Neuronal stem cell (in vitro differentiated cells): ENCODE data around the gene GRIP1.

Source experiments
- DNase-seq: peaks from one replicate; pipeline ENCODE4 v3.0.0-alpha.2; 2013; ENCODE audit warnings: low spot score
- H2AFZ ChIP-seq: one replicate; pipeline ENCODE4 v1.6.1; 2013; ENCODE audit warnings: mild to moderate bottlenecking, low read length, inconsistent platforms
- H2AK5ac ChIP-seq: 2 replicates; pipeline ENCODE4 v1.6.1; 2013; ENCODE audit warnings: low read depth, mild to moderate bottlenecking, inconsistent platforms, low read length, moderate library complexity, mixed read lengths
- H2BK120ac ChIP-seq: 2 replicates; pipeline ENCODE4 v1.6.1; 2013; ENCODE audit warnings: low read depth, mild to moderate bottlenecking, inconsistent platforms, low read length, moderate library complexity, mixed read lengths
- H2BK12ac ChIP-seq: one replicate; pipeline ENCODE4 v1.6.1; 2013; ENCODE audit warnings: low read length, inconsistent platforms
- H2BK15ac ChIP-seq: 2 replicates; pipeline ENCODE4 v1.6.1; 2013; ENCODE audit warnings: mild to moderate bottlenecking, low read length, inconsistent platforms, mixed read lengths
- H2BK5ac ChIP-seq: one replicate; pipeline ENCODE4 v1.6.1; 2013; ENCODE audit warnings: inconsistent platforms, mild to moderate bottlenecking, low read length, moderate library complexity
- H3K14ac ChIP-seq: one replicate; pipeline ENCODE4 v1.6.1; 2013; ENCODE audit warnings: low read length, inconsistent platforms
- H3K18ac ChIP-seq: 2 replicates; pipeline ENCODE4 v1.6.1; 2013; ENCODE audit warnings: low read length, inconsistent platforms
- H3K23ac ChIP-seq: 2 replicates; pipeline ENCODE4 v1.6.1; 2013; ENCODE audit warnings: low read depth, mild to moderate bottlenecking, mixed read lengths, low read length, inconsistent platforms; ENCODE audit not compliant: poor library complexity
- H3K27ac ChIP-seq: replicated peaks from 3 replicates; pipeline ENCODE4 v1.5.1; 2013; ENCODE audit warnings: low read length, inconsistent platforms
- H3K27me3 ChIP-seq, 3 experiments: 2 replicates each; pipeline ENCODE4 v1.6.1; 2013; ENCODE audit warnings: low read length in 3 of 3, mild to moderate bottlenecking in 2 of 3, inconsistent platforms in 1 of 3, low read depth in 1 of 3, mixed read lengths in 1 of 3, moderate library complexity in 1 of 3; ENCODE audit not compliant: control insufficient read depth in 3 of 3, insufficient read depth in 3 of 3
- H3K36me3 ChIP-seq, 2 donors: replicated peaks in 1 of 2; 2 replicates each; pipeline ENCODE4 v1.6.1; 2013; ENCODE audit warnings: low read length in 2 of 2; ENCODE audit not compliant: control insufficient read depth in 2 of 2, insufficient read depth in 2 of 2
- H3K4ac ChIP-seq: 2 replicates; pipeline ENCODE4 v1.6.1; 2013; ENCODE audit warnings: inconsistent platforms, mild to moderate bottlenecking, low read length, moderate library complexity
- H3K4me1 ChIP-seq, 2 donors: 1 replicate in 1 of 2; 2 replicates in 1 of 2; pipeline ENCODE4 v1.6.1; 2013; ENCODE audit warnings: low read length in 2 of 2, low read depth in 1 of 2; ENCODE audit not compliant: control insufficient read depth in 2 of 2, insufficient read depth in 1 of 2
- H3K4me2 ChIP-seq: one replicate; pipeline ENCODE4 v1.6.1; 2013; ENCODE audit warnings: mild to moderate bottlenecking, low read length, inconsistent platforms; ENCODE audit not compliant: insufficient read depth, poor library complexity, severe bottlenecking
- H3K4me3 ChIP-seq, 2 donors: 2 replicates each; pipeline ENCODE4 v1.5.1; 2013; ENCODE audit warnings: low read length in 2 of 2, mild to moderate bottlenecking in 2 of 2, inconsistent platforms in 1 of 2, moderate library complexity in 1 of 2
- H3K79me1 ChIP-seq: one replicate; pipeline ENCODE4 v1.6.1; 2013; ENCODE audit warnings: low read depth, mild to moderate bottlenecking, inconsistent platforms, low read length, moderate library complexity
- H3K9ac ChIP-seq: one replicate; pipeline ENCODE4 v1.6.1; 2013; ENCODE audit warnings: mild to moderate bottlenecking, low read depth, low read length, inconsistent platforms; ENCODE audit not compliant: poor library complexity
- H3K9me3 ChIP-seq, 2 donors: replicated peaks in 1 of 2; 2 replicates each; pipeline versions ENCODE3 to v1.6.1; 2013; ENCODE audit warnings: low read length in 2 of 2, mild to moderate bottlenecking in 2 of 2, inconsistent platforms in 1 of 2, low read depth in 1 of 2, mixed read lengths in 1 of 2, moderate library complexity in 1 of 2; ENCODE audit not compliant: control insufficient read depth in 2 of 2, insufficient read depth in 1 of 2
- H4K8ac ChIP-seq: one replicate; pipeline ENCODE4 v1.6.1; 2013; ENCODE audit warnings: low read depth, mild to moderate bottlenecking, inconsistent platforms, low read length, moderate library complexity
- H4K91ac ChIP-seq: one replicate; pipeline ENCODE4 v1.6.1; 2013; ENCODE audit warnings: low read length, low read depth, mild to moderate bottlenecking, inconsistent platforms; ENCODE audit not compliant: poor library complexity
- WGBS, 2 donors: extraction: QIAGEN DNeasy Blood & Tissue Kit; methylation state at CpG; one replicate each; pipeline ENCODE4 v1.1.7; 2013; ENCODE audit warnings: missing lambda C conversion rate in 2 of 2, mixed read lengths in 1 of 2; ENCODE audit not compliant: insufficient read length in 2 of 2, insufficient replicate concordance in 1 of 2; ENCODE audit errors: extremely low coverage in 2 of 2; 5-methylcytosine and 5-hydroxymethylcytosine counted together

GRIP1 gene

GRCh38 chr12:66647034-66647691, 31.7 kb downstream of the GRIP1 start:
- Histone ChIP-seq H3K36me3 (no peaks in the 10 kb centered on the region), H2AK5ac (no peak overlapping the region), H3K9ac (no peak overlapping the region), H3K14ac (no peak overlapping the region), H4K8ac (no peak overlapping the region), H3K4ac (no peak overlapping the region), H3K4me2 (no peak overlapping the region), H3K27me3 (no peaks in the 10 kb centered on the region), H2AFZ (no peak overlapping the region), H3K4me3 (no peak overlapping the region), H2BK120ac (no peak overlapping the region), H3K79me1 (no peaks in the 10 kb centered on the region), H3K18ac (no peak overlapping the region), H3K23ac (no peak overlapping the region), H2BK12ac (no peak overlapping the region), H3K4me1 (peaks cover 0 to 5% of the 10 kb centered on the region in 2 donors), H3K27ac (no peak overlapping the region), H2BK5ac (no peak overlapping the region), H2BK15ac (no peak overlapping the region), H4K91ac (no peak overlapping the region), H3K9me3 (peaks cover 0 to 2% of the 10 kb centered on the region in 2 donors)
- no CpG with 5 or more reads among the region's 5 CpGs for WGBS, 2 donors
- no peak for DNase-seq

GRCh38 chr12:66644151-66644550, 34.7 kb downstream of the GRIP1 start:
- no peak overlapping the region for H3K18ac ChIP-seq
- peaks cover 0 to 2% of the 10 kb centered on the region in 2 donors for H3K9me3 ChIP-seq
- H3K79me1 ChIP-seq, result no peaks in the 10 kb centered on the region
- H2AK5ac ChIP-seq, result no peak overlapping the region
- DNase-seq, result no peak
- H3K14ac ChIP-seq, result no peak overlapping the region
- H2BK15ac ChIP-seq, result no peak overlapping the region
- no peak overlapping the region for H2BK5ac ChIP-seq
- H2AFZ ChIP-seq, result no peak overlapping the region
- no peak overlapping the region for H3K27ac ChIP-seq
- no CpG with 5 or more reads among the region's 1 CpG for WGBS, 2 donors
- H4K91ac ChIP-seq, result no peak overlapping the region
- no peak overlapping the region for H2BK120ac ChIP-seq
- no peak overlapping the region for H3K4ac ChIP-seq
- H3K4me1 ChIP-seq, result no peaks in the 10 kb centered on the region
- H2BK12ac ChIP-seq, result no peak overlapping the region
- H4K8ac ChIP-seq, result no peak overlapping the region
- H3K9ac ChIP-seq, result no peak overlapping the region
- H3K4me2 ChIP-seq, result no peak overlapping the region
- H3K27me3 ChIP-seq, result no peaks in the 10 kb centered on the region
- no peak overlapping the region for H3K4me3 ChIP-seq
- no peaks in the 10 kb centered on the region for H3K36me3 ChIP-seq
- H3K23ac ChIP-seq, result no peak overlapping the region

- no peak overlapping the region for H3K23ac ChIP-seq
- H3K9me3 ChIP-seq, result no peaks in the 10 kb centered on the region
- H2BK5ac ChIP-seq, result no peak overlapping the region
- no peak overlapping the region for H3K4ac ChIP-seq
- no peak overlapping the region for H3K27ac ChIP-seq
- peaks cover 2% of the 10 kb centered on the region for H3K79me1 ChIP-seq
- H2BK12ac ChIP-seq, result no peak overlapping the region
- no peaks in the 10 kb centered on the region for H3K36me3 ChIP-seq
- no peaks in the 10 kb centered on the region for H3K27me3 ChIP-seq
- H3K14ac ChIP-seq, result no peak overlapping the region
- WGBS, 2 donors, result no CpG with 5 or more reads among the region's 2 CpGs
- no peak for DNase-seq
- H2BK120ac ChIP-seq, result no peak overlapping the region
- no peak overlapping the region for H4K91ac ChIP-seq
- H2AK5ac ChIP-seq, result no peak overlapping the region
- H3K9ac ChIP-seq, result no peak overlapping the region
- H2AFZ ChIP-seq, result no peak overlapping the region
- H3K4me3 ChIP-seq, result no peak overlapping the region
- H2BK15ac ChIP-seq, result no peak overlapping the region
- H4K8ac ChIP-seq, result no peak overlapping the region
- no peak overlapping the region for H3K18ac ChIP-seq
- no peak overlapping the region for H3K4me2 ChIP-seq
- peaks cover 3 to 7% of the 10 kb centered on the region in 2 donors for H3K4me1 ChIP-seq
Measured at GRCh38 chr12:66640691-66641460, 38.0 kb downstream of the GRIP1 start.

GRCh38 chr12:66638666-66639065, 40.2 kb downstream of the GRIP1 start:
- H2BK5ac ChIP-seq, result no peak overlapping the region
- H3K4me2 ChIP-seq, result no peak overlapping the region
- H3K36me3 ChIP-seq, result no peaks in the 10 kb centered on the region
- H2AK5ac ChIP-seq, result no peak overlapping the region
- WGBS, 2 donors, result no CpG with 5 or more reads among the region's 2 CpGs
- DNase-seq, result no peak
- no peak overlapping the region for H2BK120ac ChIP-seq
- no peak overlapping the region for H2BK12ac ChIP-seq
- H2BK15ac ChIP-seq, result no peak overlapping the region
- H3K9ac ChIP-seq, result no peak overlapping the region
- H4K8ac ChIP-seq, result no peak overlapping the region
- H3K14ac ChIP-seq, result no peak overlapping the region
- H3K23ac ChIP-seq, result no peak overlapping the region
- no peak overlapping the region for H4K91ac ChIP-seq
- peaks cover 3 to 7% of the 10 kb centered on the region in 2 donors for H3K4me1 ChIP-seq
- H3K4me3 ChIP-seq, result no peak overlapping the region
- no peak overlapping the region for H3K4ac ChIP-seq
- no peaks in the 10 kb centered on the region for H3K9me3 ChIP-seq
- H2AFZ ChIP-seq, result no peak overlapping the region
- H3K27ac ChIP-seq, result no peak overlapping the region
- peaks cover 2% of the 10 kb centered on the region for H3K79me1 ChIP-seq
- no peak overlapping the region for H3K18ac ChIP-seq
- no peaks in the 10 kb centered on the region for H3K27me3 ChIP-seq
